HG03097 (cell line): ENCODE data around the gene INTS14.

ENCODE experiments used
- ATAC-seq: cut with Tn5 transposase; IDR thresholded peaks from one replicate; pipeline ENCODE4 v1.9.1; 2021; ENCODE audit not compliant: unreplicated experiment, low FRiP score

The INTS14 gene

GRCh38 chr15:65535192-65535591, 75.7 kb downstream of the INTS14 start:
- ATAC-seq, result no peak

GRCh38 chr15:65533057-65533756, 77.7 kb downstream of the INTS14 start:
- no peak for ATAC-seq

- no peak for ATAC-seq
Observed at GRCh38 chr15:65532738-65533051, 78.2 kb downstream of the INTS14 start.

GRCh38 chr15:65530318-65531111, 80.4 kb downstream of the INTS14 start, which contains the start of gene HACD3:
Gene HACD3, plus strand, starts transcription at chr15:65530463. Its CDS starts 169 bp downstream, at chr15:65530632.
- ATAC-seq, result peak; percentile 69

- no peak for ATAC-seq
Observed at GRCh38 chr15:65529762-65530317, 81.1 kb downstream of the INTS14 start.
